Kidney epithelial cell (primary cell): ENCODE data around the gene CD151. TPM values are rescaled to one million over a fixed set of nuclear protein-coding genes. Genes with fewer than 3 reads are reported as not detected.

ENCODE experiments used
- DNase-seq: peaks from one replicate; pipeline ENCODE4 v3.0.0-alpha.2; 2010; ENCODE audit warnings: low read depth
- H3K27me3 ChIP-seq: 2 replicates; pipeline ENCODE4 v1.6.0; 2011; ENCODE audit warnings: low read length; ENCODE audit not compliant: control insufficient read depth, insufficient read depth
- H3K36me3 ChIP-seq: 2 replicates; pipeline ENCODE4 v1.5.1; 2011; ENCODE audit warnings: low read length; ENCODE audit not compliant: control insufficient read depth, insufficient read depth
- H3K4me3 ChIP-seq: 2 replicates; pipeline ENCODE4 v1.5.1; 2011; ENCODE audit warnings: low read depth, mild to moderate bottlenecking, control low read depth, low read length
- CTCF ChIP-seq: IDR thresholded peaks from 2 replicates; pipeline ENCODE4 v1.5.1; 2011; ENCODE audit warnings: mild to moderate bottlenecking, moderate library complexity, low read length, control low read depth, inconsistent platforms; ENCODE audit not compliant: insufficient read depth, poor library complexity, severe bottlenecking
- total RNA-seq: library from RNA; depleted of rRNA; stranded (reverse); fragments of >200 nt; gene quantifications from 2 replicates; pipeline ENCODE4 v1.2.3, GENCODE V29; 2015

Gene CD151
- total RNA-seq, 1 donor from 2014 or later, result 644 TPM

DNA sequence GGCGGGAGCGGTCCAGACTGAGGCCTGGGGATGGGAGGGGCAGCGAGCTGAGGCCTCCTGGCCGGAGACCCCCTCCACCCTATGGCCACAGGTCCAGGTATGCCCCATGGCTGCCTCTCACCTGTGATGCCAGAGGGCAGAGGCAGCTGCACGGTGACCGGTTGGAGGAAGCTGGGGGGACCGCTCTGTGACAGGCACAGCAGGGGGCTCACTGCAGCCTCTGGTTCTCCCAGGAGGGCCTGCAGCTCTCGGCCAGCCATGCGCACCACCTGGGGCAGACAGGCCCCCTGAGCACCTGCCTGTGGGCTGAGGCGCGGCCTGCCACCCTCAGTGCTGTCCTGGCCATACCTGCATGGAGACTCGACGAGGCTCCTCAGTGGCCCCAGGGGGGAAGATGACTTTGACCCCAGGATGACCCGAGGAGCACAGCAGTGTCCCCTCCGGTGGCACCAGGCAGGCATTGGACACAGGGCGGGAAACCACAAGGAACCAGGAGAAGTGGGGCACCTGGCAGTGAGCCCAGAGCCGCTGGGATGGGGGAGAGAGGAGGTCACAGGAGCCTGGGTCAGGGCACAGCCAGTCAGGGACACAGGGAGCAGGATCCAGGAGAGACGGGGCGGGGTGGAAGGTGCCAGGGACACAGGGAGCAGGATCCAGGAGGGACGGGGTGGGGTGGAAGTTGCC is 31.5 kb upstream of the CD151 start:
- Histone ChIP-seq H3K4me3 (no peak overlapping the region), H3K27me3 (no peaks in the 10 kb centered on the region), H3K36me3 (no peaks in the 10 kb centered on the region)
- no peak for TF ChIP-seq CTCF
- DNase-seq, result no peak

DNA sequence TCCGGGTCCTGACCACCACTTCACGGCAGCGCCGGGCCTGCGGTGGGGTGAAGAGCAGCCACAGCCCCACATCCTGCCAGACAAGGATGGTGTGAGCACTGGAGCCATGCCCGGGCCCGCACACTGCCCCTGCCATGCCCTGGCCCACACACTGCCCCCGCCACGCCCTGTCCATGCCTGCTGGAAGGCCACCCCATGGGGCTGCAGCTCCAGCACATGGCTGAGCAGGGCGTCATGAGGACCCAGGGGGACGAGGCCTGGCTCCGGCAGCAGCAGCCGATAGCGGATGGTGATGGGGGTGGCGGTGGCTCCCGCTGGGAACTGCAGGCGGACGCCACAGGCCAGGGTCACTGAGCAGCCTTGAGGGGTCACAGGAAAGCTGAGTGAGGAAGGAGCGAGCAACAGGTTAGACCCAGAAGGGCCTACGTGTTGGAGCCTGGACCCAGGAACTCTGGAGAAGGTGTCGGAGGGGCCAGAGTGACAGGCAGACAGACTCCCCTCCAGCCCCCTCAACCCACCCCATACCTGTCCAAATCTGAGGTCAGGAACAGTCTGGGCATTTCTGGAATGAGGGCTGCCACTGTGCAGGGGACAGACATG is 30.6 kb upstream of the CD151 start:
- no peak for DNase-seq
- no peak for TF ChIP-seq CTCF
- H3K36me3 ChIP-seq, result no peaks in the 10 kb centered on the region
- no peaks in the 10 kb centered on the region for H3K27me3 ChIP-seq
- no peak overlapping the region for H3K4me3 ChIP-seq

GRCh38 chr11:802693-803466 is 29.9 kb upstream of the CD151 start:
- DNase-seq, result no peak
- Histone ChIP-seq H3K36me3 (no peaks in the 10 kb centered on the region), H3K27me3 (no peaks in the 10 kb centered on the region), H3K4me3 (no peak overlapping the region)
- no peak for TF ChIP-seq CTCF

- Histone ChIP-seq H3K4me3 (no peak overlapping the region), H3K27me3 (no peaks in the 10 kb centered on the region), H3K36me3 (no peaks in the 10 kb centered on the region)
- TF ChIP-seq CTCF, result no peak
- no peak for DNase-seq
Observed at GRCh38 chr11:803467-803742, 29.3 kb upstream of the CD151 start.

DNA sequence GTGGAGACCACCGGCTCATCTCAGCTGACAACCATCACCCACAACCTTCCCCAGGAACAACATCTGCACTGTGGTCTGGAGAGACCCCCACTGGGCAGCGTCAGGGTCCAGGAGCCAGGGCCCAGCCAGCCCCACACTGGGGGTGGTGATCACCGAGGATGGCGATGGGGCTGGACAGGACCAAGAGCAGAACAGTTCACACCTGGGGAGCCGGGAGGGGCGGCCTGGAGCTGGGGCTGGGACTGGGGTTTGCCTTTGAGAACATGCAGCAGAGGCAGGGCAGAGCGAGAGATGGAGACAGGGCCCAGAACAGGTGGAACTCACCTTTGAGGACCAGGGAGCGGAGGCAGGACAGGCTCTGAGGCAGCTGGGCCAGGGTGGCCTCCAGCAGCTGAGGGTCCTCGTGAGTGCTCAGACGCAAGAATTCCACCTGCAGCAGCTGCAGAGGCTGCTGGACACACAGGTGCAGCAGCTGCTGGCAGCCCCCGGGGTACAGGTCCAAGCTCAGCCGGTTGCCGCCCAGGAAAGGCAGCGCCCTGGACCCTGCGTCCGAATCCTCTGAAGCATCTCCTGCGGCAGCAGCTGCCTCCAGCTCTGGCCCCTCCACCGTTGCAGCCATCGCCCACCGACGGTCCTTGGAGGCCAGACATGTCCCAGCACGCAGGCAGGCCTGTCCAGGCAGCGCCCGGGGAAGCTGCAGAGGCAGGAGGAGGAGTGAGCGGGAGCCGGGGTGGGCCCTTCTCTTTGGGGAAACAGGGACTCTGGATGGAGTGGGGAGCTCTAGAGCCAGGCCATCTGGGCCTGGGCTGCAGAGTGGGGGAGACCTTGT is 28.8 kb upstream of the CD151 start:
- Histone ChIP-seq H3K36me3 (no peaks in the 10 kb centered on the region), H3K27me3 (no peaks in the 10 kb centered on the region), H3K4me3 (peak overlapping the region; percentile 43)
- DNase-seq, result no peak
- no peak for TF ChIP-seq CTCF
